Measurements from ENCODE around the gene TTLL12. TPM values are rescaled to one million over a fixed set of nuclear protein-coding genes. Genes with fewer than 3 reads are reported as not detected.

Gene TTLL12
- polyA plus RNA-seq, 4 donors, result 19.7 to 60.6 (median 27.8) TPM

GRCh38 chr22:43133401-43133800 lies 53.5 kb downstream of the TTLL12 start:
- FAIRE-seq (no peak), DNase-seq (no peak)
- H3K27ac ChIP-seq (ENCODE audit: low read depth in 1 of 3, low read length in 2 of 3), result no peak overlapping the region
- peaks cover 0 to 18% (median 2%) of the 10 kb centered on the region in 3 donors for H3K4me1 ChIP-seq (ENCODE audit: control insufficient read depth in 3 of 3, insufficient read depth in 2 of 3, low read depth in 1 of 3, low read length in 2 of 3)
- no peak overlapping the region for H3K4me3 ChIP-seq (ENCODE audit: low read depth in 1 of 3, low read length in 3 of 3)
- no peaks in the 10 kb centered on the region for H3K9me3 ChIP-seq (ENCODE audit: control insufficient read depth in 2 of 2, insufficient read depth in 1 of 2, low read depth in 1 of 2, low read length in 1 of 2)
- peaks cover 7 to 87% (median 15%) of the 10 kb centered on the region in 3 donors for H3K36me3 ChIP-seq (ENCODE audit: control insufficient read depth in 3 of 3, insufficient read depth in 2 of 3, low read depth in 1 of 3, low read length in 3 of 3)
- WGBS, 3 donors, result 91 to 95% (median 94%) methylated on average over 9 of the region's 9 CpGs
- no peaks in the 10 kb centered on the region for H3K27me3 ChIP-seq (ENCODE audit: control insufficient read depth in 3 of 3, insufficient read depth in 3 of 3, low read length in 3 of 3)

DNA sequence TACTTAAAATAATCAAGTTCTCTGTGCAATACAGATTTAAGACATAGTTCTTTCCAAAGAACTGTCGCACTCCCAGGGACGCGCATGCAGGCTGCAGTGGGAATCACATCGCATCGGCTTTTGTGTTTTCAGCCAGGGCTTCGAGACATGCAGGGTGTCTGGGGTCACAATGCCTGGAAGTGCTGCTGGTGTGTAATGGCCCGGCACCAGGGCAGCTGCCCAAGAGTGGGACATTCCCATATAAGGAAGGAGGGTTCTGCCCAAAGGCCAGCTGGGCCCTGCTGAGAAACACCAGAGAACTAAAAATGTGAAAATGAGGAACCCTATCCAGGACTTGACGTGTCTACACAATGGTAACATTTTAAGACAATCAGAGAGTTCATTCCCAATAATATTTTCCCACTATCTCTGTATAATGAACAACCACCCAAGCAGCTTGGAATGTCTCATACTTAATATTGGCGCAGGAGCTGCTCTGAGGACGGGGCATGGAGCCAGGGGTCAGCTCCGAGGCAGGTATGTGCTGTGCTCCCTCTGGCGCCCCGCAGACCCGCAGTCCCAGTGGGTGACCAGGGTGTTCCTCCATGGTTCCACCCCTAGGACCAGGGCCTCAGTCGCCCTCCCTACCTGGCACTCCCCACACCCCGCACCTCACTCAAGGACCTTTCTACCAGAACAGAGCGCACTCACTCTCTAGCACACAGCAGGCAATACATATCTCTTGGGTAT lies 55.0 kb downstream of the TTLL12 start:
- H3K4me3 ChIP-seq (ENCODE audit: low read depth in 1 of 3, low read length in 3 of 3), result no peak overlapping the region
- WGBS, 3 donors, result 88 to 93% (median 89%) methylated on average over 17 of the region's 17 CpGs
- H3K27ac ChIP-seq (ENCODE audit: low read depth in 1 of 3, low read length in 2 of 3), result no peak overlapping the region
- DNase-seq (no peak), FAIRE-seq (no peak)
- peaks cover 4 to 33% (median 5%) of the 10 kb centered on the region in 3 donors for H3K4me1 ChIP-seq (ENCODE audit: control insufficient read depth in 3 of 3, insufficient read depth in 2 of 3, low read depth in 1 of 3, low read length in 2 of 3)
- no peaks in the 10 kb centered on the region for H3K27me3 ChIP-seq (ENCODE audit: control insufficient read depth in 3 of 3, insufficient read depth in 3 of 3, low read length in 3 of 3)
- no peaks in the 10 kb centered on the region for H3K9me3 ChIP-seq (ENCODE audit: control insufficient read depth in 2 of 2, insufficient read depth in 1 of 2, low read depth in 1 of 2, low read length in 1 of 2)
- peaks cover 7 to 76% (median 14%) of the 10 kb centered on the region in 3 donors for H3K36me3 ChIP-seq (ENCODE audit: control insufficient read depth in 3 of 3, insufficient read depth in 2 of 3, low read depth in 1 of 3, low read length in 3 of 3)

GRCh38 chr22:43129426-43130425 lies 57.2 kb downstream of the TTLL12 start:
- H3K27ac ChIP-seq (ENCODE audit: low read depth in 1 of 3, low read length in 2 of 3), result peak overlapping the region in 1 of 3 donors; percentile 35
- peaks cover 5 to 46% (median 6%) of the 10 kb centered on the region in 3 donors for H3K4me1 ChIP-seq (ENCODE audit: control insufficient read depth in 3 of 3, insufficient read depth in 2 of 3, low read depth in 1 of 3, low read length in 2 of 3)
- no peak for DNase-seq
- no peak overlapping the region for H3K4me3 ChIP-seq (ENCODE audit: low read depth in 1 of 3, low read length in 3 of 3)
- H3K9me3 ChIP-seq (ENCODE audit: control insufficient read depth in 2 of 2, insufficient read depth in 1 of 2, low read depth in 1 of 2, low read length in 1 of 2), result no peaks in the 10 kb centered on the region
- 35 to 54% (median 40%) methylated on average over 16 of the region's 16 CpGs for WGBS, 3 donors
- H3K36me3 ChIP-seq (ENCODE audit: control insufficient read depth in 3 of 3, insufficient read depth in 2 of 3, low read depth in 1 of 3, low read length in 3 of 3), result peaks cover 7 to 54% (median 11%) of the 10 kb centered on the region in 3 donors
- H3K27me3 ChIP-seq (ENCODE audit: control insufficient read depth in 3 of 3, insufficient read depth in 3 of 3, low read length in 3 of 3), result no peaks in the 10 kb centered on the region
- no peak for FAIRE-seq

- FAIRE-seq (no peak), DNase-seq (peak; percentile 67 to 84)
- Histone ChIP-seq H3K27ac (ENCODE audit: low read depth in 1 of 3, low read length in 2 of 3) (peak overlapping the region in 2 of 3 donors; percentile 55 to 59), H3K27me3 (ENCODE audit: control insufficient read depth in 3 of 3, insufficient read depth in 3 of 3, low read length in 3 of 3) (no peaks in the 10 kb centered on the region), H3K4me1 (ENCODE audit: control insufficient read depth in 3 of 3, insufficient read depth in 2 of 3, low read depth in 1 of 3, low read length in 2 of 3) (peaks cover 5 to 46% (median 6%) of the 10 kb centered on the region in 3 donors), H3K4me3 (ENCODE audit: low read depth in 1 of 3, low read length in 3 of 3) (peak overlapping the region in 1 of 3 donors; percentile 20), H3K9me3 (ENCODE audit: control insufficient read depth in 2 of 2, insufficient read depth in 1 of 2, low read depth in 1 of 2, low read length in 1 of 2) (no peaks in the 10 kb centered on the region), H3K36me3 (ENCODE audit: control insufficient read depth in 3 of 3, insufficient read depth in 2 of 3, low read depth in 1 of 3, low read length in 3 of 3) (peaks cover 5 to 47% (median 11%) of the 10 kb centered on the region in 3 donors)
- 7 to 43% (median 24%) methylated on average over 17 to 20 of the region's 20 CpGs for WGBS, 3 donors
These were observed 58.0 kb downstream of the TTLL12 start for GRCh38 chr22:43128928-43129424.

- DNase-seq (no peak), FAIRE-seq (no peak)
- Histone ChIP-seq H3K9me3 (ENCODE audit: control insufficient read depth in 2 of 2, insufficient read depth in 1 of 2, low read depth in 1 of 2, low read length in 1 of 2) (no peaks in the 10 kb centered on the region), H3K36me3 (ENCODE audit: control insufficient read depth in 3 of 3, insufficient read depth in 2 of 3, low read depth in 1 of 3, low read length in 3 of 3) (peaks cover 5 to 38% (median 10%) of the 10 kb centered on the region in 3 donors), H3K27me3 (ENCODE audit: control insufficient read depth in 3 of 3, insufficient read depth in 3 of 3, low read length in 3 of 3) (no peaks in the 10 kb centered on the region), H3K4me1 (ENCODE audit: control insufficient read depth in 3 of 3, insufficient read depth in 2 of 3, low read depth in 1 of 3, low read length in 2 of 3) (peaks cover 5 to 46% (median 6%) of the 10 kb centered on the region in 3 donors), H3K27ac (ENCODE audit: low read depth in 1 of 3, low read length in 2 of 3) (peak overlapping the region; percentile 55 to 83 (median 66)), H3K4me3 (ENCODE audit: low read depth in 1 of 3, low read length in 3 of 3) (peak overlapping the region in 2 of 3 donors; percentile 8 to 32)
- 12 to 39% (median 29%) methylated on average over 13 of the region's 13 CpGs for whole genome bisulfite sequencing, 3 donors
These were observed 58.8 kb downstream of the TTLL12 start for GRCh38 chr22:43128116-43128515.

DNA sequence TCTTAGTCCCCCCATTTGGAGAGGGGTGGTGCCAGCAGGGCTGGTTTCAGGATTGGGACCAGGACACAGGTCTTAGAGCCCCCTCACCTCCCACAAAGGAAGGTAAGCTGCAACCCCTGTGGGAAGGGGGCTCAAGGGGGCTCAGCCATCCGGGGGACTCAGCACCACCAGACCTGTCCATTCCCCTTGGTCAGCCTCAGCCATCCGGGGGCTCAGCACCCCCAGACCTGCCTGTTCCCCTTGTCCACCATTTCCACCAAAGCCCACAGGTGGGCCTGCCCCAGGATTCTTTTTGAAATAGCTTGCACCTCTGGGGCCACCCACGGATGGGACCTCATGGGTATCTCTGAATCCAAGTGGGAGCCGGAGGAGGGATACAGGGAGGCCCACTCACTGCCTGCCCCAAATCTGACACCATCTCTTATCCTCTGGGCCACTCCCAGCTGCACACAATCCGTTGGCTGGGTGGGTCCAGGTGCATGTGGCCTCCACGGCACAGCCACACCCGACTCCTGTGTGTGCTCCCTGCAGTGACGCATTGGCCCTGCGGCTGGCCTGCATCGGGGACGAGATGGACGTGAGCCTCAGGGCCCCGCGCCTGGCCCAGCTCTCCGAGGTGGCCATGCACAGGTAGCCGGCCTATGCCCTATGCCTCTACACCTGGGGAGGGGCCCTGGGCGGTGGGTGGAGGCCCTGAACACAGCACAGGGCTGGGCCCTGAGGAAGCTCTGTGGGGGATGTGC lies 59.6 kb downstream of the TTLL12 start:
- Histone ChIP-seq H3K36me3 (ENCODE audit: control insufficient read depth in 3 of 3, insufficient read depth in 2 of 3, low read depth in 1 of 3, low read length in 3 of 3) (peaks cover 0 to 31% (median 2%) of the 10 kb centered on the region in 3 donors), H3K4me3 (ENCODE audit: low read depth in 1 of 3, low read length in 3 of 3) (peak overlapping the region in 1 of 3 donors; percentile 32), H3K27me3 (ENCODE audit: control insufficient read depth in 3 of 3, insufficient read depth in 3 of 3, low read length in 3 of 3) (no peaks in the 10 kb centered on the region), H3K9me3 (ENCODE audit: control insufficient read depth in 2 of 2, insufficient read depth in 1 of 2, low read depth in 1 of 2, low read length in 1 of 2) (no peaks in the 10 kb centered on the region), H3K4me1 (ENCODE audit: control insufficient read depth in 3 of 3, insufficient read depth in 2 of 3, low read depth in 1 of 3, low read length in 2 of 3) (peaks cover 5 to 46% (median 6%) of the 10 kb centered on the region in 3 donors), H3K27ac (ENCODE audit: low read depth in 1 of 3, low read length in 2 of 3) (peak overlapping the region; percentile 55 to 83 (median 69))
- WGBS, 3 donors, result 19 to 66% (median 38%) methylated on average over 17 of the region's 17 CpGs
- peak; percentile 84 to 92 for DNase-seq
- FAIRE-seq, result no peak

DNA sequence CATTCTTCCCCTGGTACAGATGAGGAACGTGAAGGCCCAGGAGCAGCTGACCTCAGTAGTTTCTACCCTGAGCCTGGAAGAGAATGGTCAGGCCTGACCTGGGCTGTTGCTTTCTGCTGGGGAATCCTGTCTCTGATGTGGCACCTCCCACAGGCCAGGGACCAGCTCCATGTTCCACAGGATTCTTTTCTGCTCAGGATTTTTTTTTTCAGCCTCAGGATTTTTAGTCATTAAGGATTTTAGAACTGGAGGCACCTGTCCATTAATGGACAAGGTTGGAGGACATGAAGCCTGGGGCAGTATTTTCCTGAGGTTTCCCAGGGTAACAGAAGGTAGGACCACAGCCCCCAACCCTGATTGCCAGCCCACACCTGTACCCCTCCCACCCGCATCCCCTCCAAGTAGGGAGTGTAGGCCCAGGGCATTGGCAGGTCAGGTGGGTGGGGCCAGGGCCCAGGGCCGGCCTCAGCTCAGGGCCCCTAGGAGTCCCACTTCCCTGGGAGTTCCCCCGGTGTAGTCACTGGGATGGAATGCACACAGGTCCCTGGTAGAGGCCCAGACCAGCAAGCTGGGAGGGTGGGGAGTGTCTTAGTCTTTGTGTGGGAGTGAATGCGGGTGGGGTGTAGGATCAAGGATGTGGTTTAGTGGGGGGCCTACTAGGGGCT lies 60.3 kb downstream of the TTLL12 start:
- FAIRE-seq, result no peak
- Histone ChIP-seq H3K27ac (ENCODE audit: low read depth in 1 of 3, low read length in 2 of 3) (peak overlapping the region; percentile 55 to 83 (median 69)), H3K36me3 (ENCODE audit: control insufficient read depth in 3 of 3, insufficient read depth in 2 of 3, low read depth in 1 of 3, low read length in 3 of 3) (peaks cover 0 to 24% (median 0%) of the 10 kb centered on the region in 3 donors), H3K9me3 (ENCODE audit: control insufficient read depth in 2 of 2, insufficient read depth in 1 of 2, low read depth in 1 of 2, low read length in 1 of 2) (no peaks in the 10 kb centered on the region), H3K27me3 (ENCODE audit: control insufficient read depth in 3 of 3, insufficient read depth in 3 of 3, low read length in 3 of 3) (no peaks in the 10 kb centered on the region), H3K4me3 (ENCODE audit: low read depth in 1 of 3, low read length in 3 of 3) (no peak overlapping the region), H3K4me1 (ENCODE audit: control insufficient read depth in 3 of 3, insufficient read depth in 2 of 3, low read depth in 1 of 3, low read length in 2 of 3) (peaks cover 5 to 46% (median 6%) of the 10 kb centered on the region in 3 donors)
- peak; percentile 65 to 82 for DNase-seq
- WGBS, 3 donors, result 23 to 48% (median 35%) methylated on average over 5 of the region's 5 CpGs

Measured in small intestine (tissue), 7 donors.